GM08714 (cell line): ENCODE data around the gene IFNGR1.

Experiments used
- H3K4me3 ChIP-seq: fragments of 200-500 bp; sonication (Bioruptor generic); 2 replicates; pipeline ENCODE4 v1.5.1; 2014; ENCODE audit warnings: mild to moderate bottlenecking, low read length, inconsistent platforms
- ZNF274 ChIP-seq: IDR thresholded peaks from 2 replicates; pipeline ENCODE4 v1.6.1; 2012; ENCODE audit warnings: mild to moderate bottlenecking, low read depth, low read length

IFNGR1 gene

DNA sequence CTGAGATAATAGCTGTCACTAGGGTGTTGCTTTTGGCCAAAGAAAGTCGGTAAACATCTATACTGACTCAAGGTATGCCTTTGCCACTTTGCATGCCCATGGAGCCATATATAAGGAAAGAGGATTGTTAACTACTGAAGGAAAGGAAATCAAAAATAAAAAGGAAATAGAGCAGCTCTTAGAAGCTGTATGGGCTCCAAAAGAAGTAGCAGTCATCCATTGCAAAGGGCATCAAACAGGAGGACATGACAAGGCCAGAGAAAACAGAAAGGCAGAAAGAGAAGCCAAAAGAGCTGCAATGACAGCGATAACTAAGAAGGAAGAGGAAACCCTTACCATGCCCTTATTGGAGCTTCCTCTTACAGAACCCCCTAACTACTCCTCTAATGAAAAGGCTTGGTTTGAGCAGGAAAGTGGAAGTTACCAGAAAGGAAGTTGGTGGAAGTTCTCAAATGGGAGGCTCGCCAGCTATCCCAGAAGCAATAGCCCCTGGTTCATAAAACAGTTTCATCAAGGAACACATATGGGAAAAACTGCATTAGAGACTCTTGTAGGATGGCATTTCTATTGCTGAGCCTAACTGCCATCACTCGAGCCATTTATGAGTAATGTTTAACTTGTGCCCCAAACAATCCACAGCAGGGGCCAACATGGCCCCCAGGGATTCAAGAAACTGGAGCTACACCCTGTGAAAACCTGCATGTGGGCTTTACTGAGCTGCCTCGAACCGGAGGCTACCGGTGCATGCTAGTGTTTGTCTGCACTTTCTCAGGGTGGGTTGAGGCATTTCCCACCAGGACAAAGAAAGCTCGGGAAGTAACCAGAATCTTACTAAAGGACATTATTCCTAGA is 52.7 kb downstream of the IFNGR1 start:
- no peak for TF ChIP-seq ZNF274
- H3K4me3 ChIP-seq = no peak overlapping the region; the same call in 1 of the 2 replicates

DNA sequence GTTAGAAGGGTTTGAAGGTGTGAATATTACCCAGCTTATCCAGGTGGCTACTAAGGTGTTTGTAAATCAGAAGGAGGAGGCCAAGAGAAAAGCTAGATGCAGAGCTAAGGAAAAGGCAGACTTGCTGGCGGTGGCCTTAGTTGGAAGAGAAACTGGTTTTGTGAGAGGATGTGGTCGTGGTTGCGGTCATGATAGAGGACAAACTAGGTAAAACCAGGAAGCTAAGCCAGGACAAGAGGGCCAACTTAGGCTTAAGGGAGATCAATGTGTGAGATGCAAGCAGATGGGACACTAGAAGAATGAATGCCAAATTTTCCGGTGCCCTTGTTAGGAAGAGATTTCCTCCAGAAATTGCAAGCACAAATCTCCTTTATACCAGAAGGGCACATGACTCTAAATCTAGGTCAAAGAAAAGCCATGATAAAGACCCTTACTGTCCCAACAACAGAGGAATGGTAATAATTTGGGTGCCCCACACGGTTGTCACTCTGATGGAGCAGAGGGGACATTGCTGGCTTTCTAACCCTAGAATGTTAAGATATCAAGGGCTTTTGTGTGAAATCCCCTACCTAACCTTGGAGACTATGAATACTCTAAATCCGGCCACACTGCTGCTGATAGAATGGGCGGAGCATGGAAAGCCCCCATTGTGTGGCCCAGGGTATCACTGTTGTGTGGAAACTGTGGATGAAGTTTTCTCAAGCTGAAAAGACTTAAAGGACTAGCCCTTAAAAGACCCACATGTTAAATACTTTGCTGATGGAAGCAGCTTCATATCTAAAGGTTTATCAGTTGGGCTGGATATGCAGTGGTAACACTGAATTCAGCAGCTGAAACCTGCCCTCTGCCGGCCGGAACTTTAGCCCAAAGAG is 53.6 kb downstream of the IFNGR1 start:
- no peak overlapping the region; the same call in 1 of the 2 replicates for H3K4me3 ChIP-seq
- no peak for TF ChIP-seq ZNF274

DNA sequence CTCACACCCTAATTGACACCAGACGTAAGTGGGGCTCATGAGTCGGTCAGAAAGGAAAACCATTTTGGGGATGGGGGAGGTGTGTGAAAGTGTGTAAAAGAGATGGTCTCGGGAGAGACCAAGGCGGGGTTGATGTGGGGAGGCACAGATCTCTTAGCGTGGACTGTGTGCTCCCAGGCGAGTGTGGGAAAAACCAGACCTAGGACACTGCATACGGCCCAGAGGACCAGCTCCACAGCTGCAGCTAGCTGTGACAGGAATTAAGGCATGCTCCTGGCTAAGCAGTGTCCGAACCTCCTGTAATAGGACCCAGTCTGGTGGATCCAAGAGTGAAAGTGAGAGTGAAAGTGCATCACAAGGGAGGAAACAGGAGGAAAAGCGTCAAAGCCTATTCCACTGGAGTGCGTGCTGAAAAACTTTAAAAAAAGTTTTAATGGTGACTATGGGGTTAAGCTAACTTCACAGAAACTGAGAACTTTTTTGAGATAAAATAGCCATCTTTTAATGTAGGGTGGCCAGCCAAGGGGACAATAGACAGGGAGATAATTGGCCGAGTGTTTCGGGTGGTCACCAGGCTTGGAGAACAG is 55.4 kb downstream of the IFNGR1 start:
- TF ChIP-seq ZNF274 = no peak
- no peak overlapping the region for H3K4me3 ChIP-seq

- H3K4me3 ChIP-seq = no peak overlapping the region
- TF ChIP-seq ZNF274 = no peak
Observed at GRCh38 chr6:137162692-137163306, 56.4 kb downstream of the IFNGR1 start.

- TF ChIP-seq ZNF274 = no peak
- H3K4me3 ChIP-seq = no peak overlapping the region
Observed at GRCh38 chr6:137161949-137162348, 57.2 kb downstream of the IFNGR1 start.

DNA sequence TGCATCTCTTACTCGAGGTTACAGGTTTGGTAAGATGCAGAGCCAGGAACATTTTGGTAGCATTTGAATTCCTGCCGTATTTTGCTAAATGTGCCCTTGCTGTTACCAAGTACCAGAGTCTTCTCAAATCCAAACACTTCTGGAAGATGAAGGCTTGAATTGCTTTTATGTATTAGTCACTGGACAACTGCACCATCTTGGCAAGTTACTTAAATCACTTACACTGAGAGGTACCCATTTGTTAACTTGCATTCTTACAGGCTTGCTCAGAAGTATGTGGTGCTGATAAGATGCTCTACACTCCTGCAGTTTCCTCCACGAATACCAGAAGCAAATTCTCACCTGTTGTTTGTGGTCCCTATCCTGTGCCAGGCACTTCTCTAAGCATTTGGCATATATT is 58.4 kb downstream of the IFNGR1 start:
- no peak for TF ChIP-seq ZNF274
- H3K4me3 ChIP-seq = no peak overlapping the region

- H3K4me3 ChIP-seq = no peak overlapping the region
- TF ChIP-seq ZNF274 = no peak
Observed at GRCh38 chr6:137159912-137160311, 59.3 kb downstream of the IFNGR1 start.

DNA sequence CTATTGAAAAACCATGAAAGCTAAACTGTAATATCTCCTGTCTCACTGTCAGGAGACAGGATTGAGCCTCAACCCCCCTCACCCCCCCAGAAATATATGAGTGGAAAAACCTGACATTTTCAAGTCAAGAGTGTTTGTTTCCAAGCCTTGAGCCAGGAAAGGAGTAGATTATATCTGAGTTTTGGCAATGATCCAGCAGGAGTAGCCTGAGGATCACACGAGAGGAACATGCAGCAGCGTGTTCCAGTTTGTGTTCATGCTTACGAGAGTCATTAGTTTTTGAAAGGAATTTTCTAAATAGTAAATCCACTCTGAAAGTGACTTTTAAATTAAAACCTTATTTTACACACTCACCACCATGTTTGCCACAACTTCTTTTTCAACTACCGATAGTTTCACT is 61.6 kb downstream of the IFNGR1 start:
- no peak for TF ChIP-seq ZNF274
- H3K4me3 ChIP-seq = no peak overlapping the region

DNA sequence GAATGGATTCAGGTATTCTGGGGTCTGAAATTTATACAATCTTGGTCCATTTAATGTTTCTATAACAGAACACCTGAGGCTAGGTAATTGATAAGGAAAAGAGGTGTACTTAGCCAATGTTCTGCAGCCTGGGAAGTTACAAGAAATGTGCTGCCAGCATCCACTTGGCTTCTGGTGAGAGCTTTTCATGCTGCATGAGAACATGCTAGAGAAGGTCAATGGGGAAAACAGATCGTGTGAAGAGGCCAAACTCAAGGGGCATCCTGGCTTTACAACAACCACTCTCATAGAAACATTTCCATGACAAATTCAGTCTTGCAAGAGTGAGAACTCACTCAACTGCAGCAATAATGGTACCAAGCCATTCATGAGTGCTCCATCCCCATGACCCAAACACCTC is 62.5 kb downstream of the IFNGR1 start:
- TF ChIP-seq ZNF274 = no peak

DNA sequence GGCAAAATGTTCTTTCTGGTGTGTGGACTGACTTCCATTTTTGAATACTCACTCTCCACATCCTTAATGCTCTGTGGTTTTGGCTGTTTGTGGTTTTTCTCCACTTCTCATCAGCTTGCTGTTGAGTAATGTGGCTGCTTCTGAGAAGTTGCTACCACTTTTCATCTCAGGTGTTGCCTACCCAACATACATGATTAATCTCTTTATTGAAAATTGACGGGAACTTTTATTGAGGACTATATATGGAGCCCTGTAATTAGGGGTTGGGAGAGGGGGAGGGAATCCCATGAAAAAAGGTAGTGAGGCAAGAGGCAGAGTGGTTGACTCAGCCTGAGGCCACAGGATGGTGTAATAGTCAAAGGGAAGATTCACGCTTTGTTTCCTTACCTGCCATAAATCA is 63.4 kb downstream of the IFNGR1 start:
- no peak overlapping the region for H3K4me3 ChIP-seq
- TF ChIP-seq ZNF274 = no peak

More for the DNA sequence above, 62.5 kb downstream of the IFNGR1 start:
- H3K4me3 ChIP-seq = no peak overlapping the region

GRCh38 chr6:137150072-137150471 is 69.1 kb downstream of the IFNGR1 start:
- no peak for TF ChIP-seq ZNF274
- no peak overlapping the region for H3K4me3 ChIP-seq

DNA sequence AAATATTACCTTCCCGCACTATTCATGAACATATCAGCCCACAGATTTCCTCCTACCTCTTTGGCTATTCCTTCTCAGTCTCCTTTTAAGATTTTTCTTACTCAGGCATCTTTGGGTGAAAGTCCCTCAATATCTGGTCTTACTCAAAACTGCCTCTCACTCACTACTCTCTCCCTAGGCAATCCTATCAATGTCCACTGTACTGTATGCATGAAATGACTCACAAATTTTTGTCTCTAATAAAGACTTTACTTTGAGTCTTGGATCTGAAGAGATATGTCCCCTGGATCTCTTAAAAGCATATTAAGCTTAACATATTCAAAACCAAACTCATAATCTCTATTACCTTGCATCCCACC is 70.2 kb downstream of the IFNGR1 start:
- H3K4me3 ChIP-seq = no peak overlapping the region
- TF ChIP-seq ZNF274 = no peak

- no peak for TF ChIP-seq ZNF274
- no peak overlapping the region for H3K4me3 ChIP-seq
Observed at GRCh38 chr6:137148306-137149034, 70.7 kb downstream of the IFNGR1 start.
